ENCODE results near the gene PDE8B.

DNA sequence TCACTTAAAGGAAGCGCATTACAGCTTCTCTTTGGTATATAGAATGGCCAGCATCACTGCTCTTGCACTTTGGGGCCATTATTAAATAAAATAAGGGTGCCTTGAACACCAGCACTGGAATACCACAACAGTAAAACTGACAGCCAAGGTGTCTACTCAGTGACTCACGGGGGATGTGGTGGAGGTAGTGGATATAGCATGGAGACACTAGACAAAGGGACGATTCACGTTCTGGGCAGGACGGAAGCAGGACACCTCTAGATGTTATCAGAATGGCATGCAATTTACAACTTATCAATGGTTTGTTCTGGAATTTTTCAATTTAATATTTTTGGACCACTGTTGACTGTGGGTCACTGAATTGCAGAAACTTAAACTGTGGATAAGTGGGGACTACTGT is 32.9 kb upstream of the PDE8B start:
- TF ChIP-seq, protein P1, sequence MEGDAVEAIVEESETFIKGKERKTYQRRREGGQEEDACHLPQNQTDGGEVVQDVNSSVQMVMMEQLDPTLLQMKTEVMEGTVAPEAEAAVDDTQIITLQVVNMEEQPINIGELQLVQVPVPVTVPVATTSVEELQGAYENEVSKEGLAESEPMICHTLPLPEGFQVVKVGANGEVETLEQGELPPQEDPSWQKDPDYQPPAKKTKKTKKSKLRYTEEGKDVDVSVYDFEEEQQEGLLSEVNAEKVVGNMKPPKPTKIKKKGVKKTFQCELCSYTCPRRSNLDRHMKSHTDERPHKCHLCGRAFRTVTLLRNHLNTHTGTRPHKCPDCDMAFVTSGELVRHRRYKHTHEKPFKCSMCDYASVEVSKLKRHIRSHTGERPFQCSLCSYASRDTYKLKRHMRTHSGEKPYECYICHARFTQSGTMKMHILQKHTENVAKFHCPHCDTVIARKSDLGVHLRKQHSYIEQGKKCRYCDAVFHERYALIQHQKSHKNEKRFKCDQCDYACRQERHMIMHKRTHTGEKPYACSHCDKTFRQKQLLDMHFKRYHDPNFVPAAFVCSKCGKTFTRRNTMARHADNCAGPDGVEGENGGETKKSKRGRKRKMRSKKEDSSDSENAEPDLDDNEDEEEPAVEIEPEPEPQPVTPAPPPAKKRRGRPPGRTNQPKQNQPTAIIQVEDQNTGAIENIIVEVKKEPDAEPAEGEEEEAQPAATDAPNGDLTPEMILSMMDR (conservative IDR thresholded peaks at IDR 0.05) = no peak
- TF ChIP-seq EZH2 (IDR thresholded peaks at IDR 0.05; ENCODE audit: low read depth) = no peak
